Measurements from ENCODE around the gene BPIFB6. TPM values are rescaled to one million over a fixed set of nuclear protein-coding genes. Genes with fewer than 3 reads are reported as not detected.

Gene BPIFB6
- total and polyA plus RNA-seq, 4 donors, result not detected

DNA sequence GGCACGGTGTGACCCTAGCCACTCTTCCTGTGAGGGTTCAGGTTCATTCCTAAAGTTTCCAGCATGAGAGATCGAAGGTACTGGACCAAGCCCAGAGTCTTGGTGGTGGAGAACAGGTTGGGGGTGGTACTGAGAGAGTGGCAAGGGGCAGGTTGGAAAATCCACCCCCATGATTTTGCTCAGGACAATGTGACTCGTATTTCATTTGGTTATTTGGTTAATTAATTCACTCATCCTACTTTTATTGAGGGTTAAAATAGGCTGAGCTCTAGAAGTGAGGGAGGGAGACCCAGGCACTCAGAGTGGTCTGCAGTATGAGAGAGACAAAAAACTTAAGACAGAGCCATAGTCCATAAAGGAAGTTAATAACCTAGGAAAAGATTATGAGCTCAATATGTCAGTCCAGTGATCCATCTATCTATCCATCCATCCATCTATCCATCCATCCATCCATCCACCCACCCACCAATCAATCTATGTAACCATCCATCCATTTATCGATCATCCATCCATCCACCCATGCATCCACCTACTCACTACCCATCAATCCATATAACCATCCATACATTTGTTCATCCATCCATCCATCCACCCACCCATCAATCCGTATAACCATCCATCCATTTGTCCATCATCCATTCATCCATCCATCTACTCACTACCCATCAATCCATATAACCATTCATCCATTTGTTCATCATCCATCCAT lies 6.7 kb upstream of the BPIFB6 start:
- DNase-seq (ENCODE audit: low spot score), result no peak
- Histone ChIP-seq H3K9ac (ENCODE audit: low read depth in 1 of 2, low read length in 2 of 2) (no peak overlapping the region), H3K27ac (ENCODE audit: low read depth in 1 of 2, low read length in 2 of 2) (no peak overlapping the region), H3K4me1 (ENCODE audit: control insufficient read depth in 4 of 4, insufficient read depth in 4 of 4, low read length in 3 of 4) (no peaks in the 10 kb centered on the region), H3K36me3 (ENCODE audit: control insufficient read depth in 4 of 4, insufficient read depth in 3 of 4, low read depth in 1 of 4, low read length in 3 of 4) (no peaks in the 10 kb centered on the region), H3K9me3 (ENCODE audit: control insufficient read depth in 4 of 4, low read length in 3 of 4) (no peaks in the 10 kb centered on the region), H3K27me3 (ENCODE audit: control insufficient read depth in 4 of 4, insufficient read depth in 4 of 4, low read length in 3 of 4) (peaks cover 0 to 2% (median 0%) of the 10 kb centered on the region in 4 donors), H3K4me3 (ENCODE audit: low read depth in 1 of 3, low read length in 3 of 3) (no peak overlapping the region)
- TF ChIP-seq, protein P1, sequence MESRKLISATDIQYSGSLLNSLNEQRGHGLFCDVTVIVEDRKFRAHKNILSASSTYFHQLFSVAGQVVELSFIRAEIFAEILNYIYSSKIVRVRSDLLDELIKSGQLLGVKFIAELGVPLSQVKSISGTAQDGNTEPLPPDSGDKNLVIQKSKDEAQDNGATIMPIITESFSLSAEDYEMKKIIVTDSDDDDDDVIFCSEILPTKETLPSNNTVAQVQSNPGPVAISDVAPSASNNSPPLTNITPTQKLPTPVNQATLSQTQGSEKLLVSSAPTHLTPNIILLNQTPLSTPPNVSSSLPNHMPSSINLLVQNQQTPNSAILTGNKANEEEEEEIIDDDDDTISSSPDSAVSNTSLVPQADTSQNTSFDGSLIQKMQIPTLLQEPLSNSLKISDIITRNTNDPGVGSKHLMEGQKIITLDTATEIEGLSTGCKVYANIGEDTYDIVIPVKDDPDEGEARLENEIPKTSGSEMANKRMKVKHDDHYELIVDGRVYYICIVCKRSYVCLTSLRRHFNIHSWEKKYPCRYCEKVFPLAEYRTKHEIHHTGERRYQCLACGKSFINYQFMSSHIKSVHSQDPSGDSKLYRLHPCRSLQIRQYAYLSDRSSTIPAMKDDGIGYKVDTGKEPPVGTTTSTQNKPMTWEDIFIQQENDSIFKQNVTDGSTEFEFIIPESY (IDR thresholded peaks at IDR 0.05), result no peak
- TF ChIP-seq GABPA (IDR thresholded peaks at IDR 0.05 in 1 of 2, conservative IDR thresholded peaks at IDR 0.05 in 1 of 2) (no peak), FOXA2 (IDR thresholded peaks at IDR 0.05) (no peak), HNF4A (conservative IDR thresholded peaks at IDR 0.05) (no peak), EGR1 (IDR thresholded peaks at IDR 0.05; ENCODE audit: low read depth in 2 of 2) (no peak), JUND (IDR thresholded peaks at IDR 0.05) (no peak), RAD21 (IDR thresholded peaks at IDR 0.05) (no peak), HNF4G (IDR thresholded peaks at IDR 0.05) (no peak), TAF1 (conservative IDR thresholded peaks at IDR 0.05) (no peak), YY1 (IDR thresholded peaks at IDR 0.05) (no peak), SP1 (IDR thresholded peaks at IDR 0.05) (no peak)
- TF ChIP-seq, protein P2, sequence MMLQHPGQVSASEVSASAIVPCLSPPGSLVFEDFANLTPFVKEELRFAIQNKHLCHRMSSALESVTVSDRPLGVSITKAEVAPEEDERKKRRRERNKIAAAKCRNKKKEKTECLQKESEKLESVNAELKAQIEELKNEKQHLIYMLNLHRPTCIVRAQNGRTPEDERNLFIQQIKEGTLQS (IDR thresholded peaks at IDR 0.05), result no peak
- TF ChIP-seq, protein P3, sequence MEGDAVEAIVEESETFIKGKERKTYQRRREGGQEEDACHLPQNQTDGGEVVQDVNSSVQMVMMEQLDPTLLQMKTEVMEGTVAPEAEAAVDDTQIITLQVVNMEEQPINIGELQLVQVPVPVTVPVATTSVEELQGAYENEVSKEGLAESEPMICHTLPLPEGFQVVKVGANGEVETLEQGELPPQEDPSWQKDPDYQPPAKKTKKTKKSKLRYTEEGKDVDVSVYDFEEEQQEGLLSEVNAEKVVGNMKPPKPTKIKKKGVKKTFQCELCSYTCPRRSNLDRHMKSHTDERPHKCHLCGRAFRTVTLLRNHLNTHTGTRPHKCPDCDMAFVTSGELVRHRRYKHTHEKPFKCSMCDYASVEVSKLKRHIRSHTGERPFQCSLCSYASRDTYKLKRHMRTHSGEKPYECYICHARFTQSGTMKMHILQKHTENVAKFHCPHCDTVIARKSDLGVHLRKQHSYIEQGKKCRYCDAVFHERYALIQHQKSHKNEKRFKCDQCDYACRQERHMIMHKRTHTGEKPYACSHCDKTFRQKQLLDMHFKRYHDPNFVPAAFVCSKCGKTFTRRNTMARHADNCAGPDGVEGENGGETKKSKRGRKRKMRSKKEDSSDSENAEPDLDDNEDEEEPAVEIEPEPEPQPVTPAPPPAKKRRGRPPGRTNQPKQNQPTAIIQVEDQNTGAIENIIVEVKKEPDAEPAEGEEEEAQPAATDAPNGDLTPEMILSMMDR (IDR thresholded peaks at IDR 0.05; ENCODE audit: low read depth, low read length, missing input control), result no peak
- 74% methylated on average over 5 of the region's 5 CpGs for WGBS

DNA sequence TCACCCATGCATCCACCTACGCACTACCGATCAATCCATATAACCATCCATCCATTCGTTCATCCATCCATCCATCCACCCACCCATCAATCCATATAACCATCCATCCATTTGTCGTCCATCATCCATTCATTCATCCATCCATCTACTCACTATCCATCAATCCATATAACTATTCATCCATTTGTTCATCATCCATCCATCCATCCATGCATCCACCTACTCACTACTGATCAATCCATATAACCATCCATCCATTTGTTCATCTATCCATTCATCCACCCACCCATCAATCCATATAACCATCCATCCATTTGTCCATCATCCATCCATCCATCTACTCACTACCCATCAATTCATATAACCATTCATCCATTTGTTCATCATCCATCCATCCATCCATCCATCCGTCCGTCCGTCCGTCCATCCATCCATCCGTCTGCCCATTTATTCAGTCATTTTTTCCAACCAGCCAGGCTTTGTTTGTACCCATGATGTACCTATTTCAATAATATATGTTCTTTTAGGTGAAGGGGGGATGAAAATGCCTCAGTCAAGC lies 6.1 kb upstream of the BPIFB6 start:
- Histone ChIP-seq H3K9ac (ENCODE audit: low read depth in 1 of 2, low read length in 2 of 2) (no peak overlapping the region), H3K27ac (ENCODE audit: low read depth in 1 of 2, low read length in 2 of 2) (no peak overlapping the region), H3K4me1 (ENCODE audit: control insufficient read depth in 4 of 4, insufficient read depth in 4 of 4, low read length in 3 of 4) (no peaks in the 10 kb centered on the region), H3K4me3 (ENCODE audit: low read depth in 1 of 3, low read length in 3 of 3) (no peak overlapping the region), H3K27me3 (ENCODE audit: control insufficient read depth in 4 of 4, insufficient read depth in 4 of 4, low read length in 3 of 4) (peaks cover 0 to 2% (median 0%) of the 10 kb centered on the region in 4 donors), H3K36me3 (ENCODE audit: control insufficient read depth in 4 of 4, insufficient read depth in 3 of 4, low read depth in 1 of 4, low read length in 3 of 4) (no peaks in the 10 kb centered on the region), H3K9me3 (ENCODE audit: control insufficient read depth in 4 of 4, low read length in 3 of 4) (no peaks in the 10 kb centered on the region)
- DNase-seq (ENCODE audit: low spot score), result no peak
- WGBS, result 80% methylated on average over 9 of the region's 9 CpGs
- TF ChIP-seq, protein P2 (IDR thresholded peaks at IDR 0.05), result no peak
- TF ChIP-seq, protein P3 (IDR thresholded peaks at IDR 0.05; ENCODE audit: low read depth, low read length, missing input control), result no peak
- TF ChIP-seq TAF1 (conservative IDR thresholded peaks at IDR 0.05), result no peak
- TF ChIP-seq, protein P4, sequence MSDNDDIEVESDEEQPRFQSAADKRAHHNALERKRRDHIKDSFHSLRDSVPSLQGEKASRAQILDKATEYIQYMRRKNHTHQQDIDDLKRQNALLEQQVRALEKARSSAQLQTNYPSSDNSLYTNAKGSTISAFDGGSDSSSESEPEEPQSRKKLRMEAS (IDR thresholded peaks at IDR 0.05), result no peak
- no peak for TF ChIP-seq SP1 (IDR thresholded peaks at IDR 0.05)
